GM12873 (cell line): ENCODE results near the gene HCAR3.

Experiments used
- TF ChIP-seq, protein P1 (sequence below): IDR thresholded peaks from 2 replicates; pipeline ENCODE4 v1.5.1; 2012; ENCODE audit warnings: low read depth, mild to moderate bottlenecking, moderate library complexity, low read length, control low read depth; ENCODE audit not compliant: insufficient read depth; ENCODE audit errors: missing control alignments

HCAR3 gene

GRCh38 chr12:122691566-122691965 lies 25.0 kb downstream of the HCAR3 start:
- TF ChIP-seq, protein P1, sequence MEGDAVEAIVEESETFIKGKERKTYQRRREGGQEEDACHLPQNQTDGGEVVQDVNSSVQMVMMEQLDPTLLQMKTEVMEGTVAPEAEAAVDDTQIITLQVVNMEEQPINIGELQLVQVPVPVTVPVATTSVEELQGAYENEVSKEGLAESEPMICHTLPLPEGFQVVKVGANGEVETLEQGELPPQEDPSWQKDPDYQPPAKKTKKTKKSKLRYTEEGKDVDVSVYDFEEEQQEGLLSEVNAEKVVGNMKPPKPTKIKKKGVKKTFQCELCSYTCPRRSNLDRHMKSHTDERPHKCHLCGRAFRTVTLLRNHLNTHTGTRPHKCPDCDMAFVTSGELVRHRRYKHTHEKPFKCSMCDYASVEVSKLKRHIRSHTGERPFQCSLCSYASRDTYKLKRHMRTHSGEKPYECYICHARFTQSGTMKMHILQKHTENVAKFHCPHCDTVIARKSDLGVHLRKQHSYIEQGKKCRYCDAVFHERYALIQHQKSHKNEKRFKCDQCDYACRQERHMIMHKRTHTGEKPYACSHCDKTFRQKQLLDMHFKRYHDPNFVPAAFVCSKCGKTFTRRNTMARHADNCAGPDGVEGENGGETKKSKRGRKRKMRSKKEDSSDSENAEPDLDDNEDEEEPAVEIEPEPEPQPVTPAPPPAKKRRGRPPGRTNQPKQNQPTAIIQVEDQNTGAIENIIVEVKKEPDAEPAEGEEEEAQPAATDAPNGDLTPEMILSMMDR: no peak

GRCh38 chr12:122688291-122688690 lies 28.3 kb downstream of the HCAR3 start:
- TF ChIP-seq, protein P1: no peak

- TF ChIP-seq, protein P1: no peak
Measured at GRCh38 chr12:122687086-122687485, 29.5 kb downstream of the HCAR3 start.

GRCh38 chr12:122686538-122686937 lies 30.1 kb downstream of the HCAR3 start:
- TF ChIP-seq, protein P1: no peak

DNA sequence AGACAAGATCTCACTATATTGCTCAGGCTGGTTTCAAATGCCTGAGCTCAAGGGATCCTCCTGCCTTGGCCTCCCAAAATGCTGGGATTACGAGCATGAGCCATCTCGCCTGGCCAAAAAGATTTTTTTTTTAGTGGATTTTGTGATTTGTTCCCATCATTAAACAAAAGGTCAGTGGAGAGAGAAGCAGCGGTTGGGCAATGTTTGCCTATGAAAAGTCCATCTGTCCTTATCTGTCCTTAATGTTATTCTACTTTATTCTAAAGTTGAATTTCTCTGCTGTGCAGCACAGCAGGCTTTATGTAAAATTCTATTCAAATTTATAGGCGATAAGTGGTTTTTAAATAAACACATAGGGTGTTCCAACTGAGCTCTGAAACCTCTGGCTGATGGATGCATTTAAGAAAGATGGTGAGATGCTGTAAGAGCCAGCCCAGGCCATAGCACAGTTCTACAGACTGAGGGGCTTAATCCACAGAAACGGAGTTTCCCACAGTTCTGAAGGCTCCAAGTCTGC lies 32.3 kb downstream of the HCAR3 start:
- TF ChIP-seq, protein P1: no peak

GRCh38 chr12:122681814-122682213 lies 34.8 kb downstream of the HCAR3 start:
- TF ChIP-seq, protein P1: no peak

DNA sequence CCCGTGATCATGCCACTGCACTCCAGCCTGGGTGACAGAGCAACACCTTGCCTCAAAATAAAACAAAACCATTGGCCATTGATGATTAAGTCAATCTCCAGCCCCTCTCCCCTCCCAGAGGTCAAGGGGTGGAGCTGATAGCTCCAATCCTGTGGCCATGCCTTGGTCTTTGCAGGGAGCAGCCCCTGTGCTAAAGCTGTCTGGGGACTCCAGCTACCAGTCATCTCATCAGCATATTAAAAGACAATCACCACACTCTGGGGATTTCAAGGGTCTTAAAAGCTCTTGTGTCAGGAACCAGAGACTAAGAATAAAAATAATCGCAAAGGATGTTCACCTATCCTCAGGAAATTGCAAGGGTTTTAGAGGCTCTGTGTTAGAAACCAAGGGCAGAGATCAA lies 44.1 kb downstream of the HCAR3 start:
- TF ChIP-seq, protein P1: no peak
